Renal pelvis (tissue), 3 donors: ENCODE results near the gene CTSA. TPM values are rescaled to one million over a fixed set of nuclear protein-coding genes. Genes with fewer than 3 reads are reported as not detected.

Experiments
- polyA plus RNA-seq, 3 donors: library from polyadenylated mRNA; unstranded; fragments of 120-200 nt; gene quantifications; one replicate each; pipeline ENCODE4 v1.2.1, GENCODE V29; 2013; ENCODE audit not compliant: insufficient read length in 3 of 3

Gene CTSA
- polyA plus RNA-seq, 3 donors, result 126 to 146 (median 146) TPM

Other genes starting within 250 kb of the CTSA start
- gene WFDC11, start 221.1 kb upstream of the CTSA start, polyA plus RNA-seq, result not detected
- gene WFDC13, start 189.3 kb upstream of the CTSA start, polyA plus RNA-seq, result not detected
- not detected for gene WFDC10B, start 186.3 kb upstream of the CTSA start, polyA plus RNA-seq
- gene SPINT4, start 169.0 kb upstream of the CTSA start, polyA plus RNA-seq, result not detected
- 1 to 10 TPM in 2 of 3 donors, under 1 TPM in 1; 0.36 to 1.6 (median 1.4) TPM for gene WFDC3, start 99.5 kb upstream of the CTSA start, polyA plus RNA-seq
- gene DNTTIP1, start 99.4 kb upstream of the CTSA start, polyA plus RNA-seq, result 10 to 100 TPM; 34.8 to 40.1 (median 39.3) TPM
- gene UBE2C, start 78.7 kb upstream of the CTSA start, polyA plus RNA-seq, result 10 to 100 TPM; 60.5 to 78.8 (median 73.0) TPM
- 1 to 10 TPM in 1 of 3 donors, under 1 TPM in 2; 0.39 to 3.7 (median 0.66) TPM for gene TNNC2, start 64.0 kb upstream of the CTSA start, polyA plus RNA-seq
- gene SNX21, start 57.5 kb upstream of the CTSA start, polyA plus RNA-seq, result 10 to 100 TPM; 16.1 to 18.4 (median 16.2) TPM
- gene ACOT8, start 33.9 kb upstream of the CTSA start, polyA plus RNA-seq, result 10 to 100 TPM; 27.0 to 29.8 (median 28.1) TPM
- gene ZSWIM3, start 33.7 kb upstream of the CTSA start, polyA plus RNA-seq, result 1 to 10 TPM; 5.9 to 6.5 (median 6.1) TPM
- gene ZSWIM1, start 10.1 kb upstream of the CTSA start, polyA plus RNA-seq, result 10 to 100 TPM; 16.6 to 21.3 (median 17.1) TPM
- gene SPATA25, start 3.7 kb upstream of the CTSA start, polyA plus RNA-seq, result 1 to 10 TPM; 3.5 to 9.4 (median 8.2) TPM
- 10 to 100 TPM in 2 of 3 donors, 1 to 10 TPM in 1; 8.8 to 10.2 (median 10.1) TPM for gene NEURL2, start 127 bp upstream of the CTSA start, polyA plus RNA-seq
- 100 to 1,000 TPM; 140 to 161 (median 155) TPM for gene PLTP, start 20.8 kb downstream of the CTSA start, polyA plus RNA-seq
- gene PCIF1, start 43.3 kb downstream of the CTSA start, polyA plus RNA-seq, result 10 to 100 TPM; 46.1 to 56.9 (median 53.1) TPM
- gene ZNF335, start 80.9 kb downstream of the CTSA start, polyA plus RNA-seq, result 10 to 100 TPM; 15.1 to 19.1 (median 15.6) TPM
- gene MMP9, start 117.6 kb downstream of the CTSA start, polyA plus RNA-seq, result 1 to 10 TPM in 1 of 3 donors, under 1 TPM in 2; 0.34 to 1.0 (median 0.35) TPM
- gene SLC12A5, start 137.9 kb downstream of the CTSA start, polyA plus RNA-seq, result 1 to 10 TPM; 2.3 to 3.4 (median 3.0) TPM
- 10 to 100 TPM; 60.7 to 62.7 (median 60.8) TPM for gene NCOA5, start 198.6 kb downstream of the CTSA start, polyA plus RNA-seq
- gene CD40, start 227.0 kb downstream of the CTSA start, polyA plus RNA-seq, result 1 to 10 TPM; 3.8 to 5.7 (median 5.5) TPM